ENCODE measurements around the gene ARPC2.

The ARPC2 gene

DNA sequence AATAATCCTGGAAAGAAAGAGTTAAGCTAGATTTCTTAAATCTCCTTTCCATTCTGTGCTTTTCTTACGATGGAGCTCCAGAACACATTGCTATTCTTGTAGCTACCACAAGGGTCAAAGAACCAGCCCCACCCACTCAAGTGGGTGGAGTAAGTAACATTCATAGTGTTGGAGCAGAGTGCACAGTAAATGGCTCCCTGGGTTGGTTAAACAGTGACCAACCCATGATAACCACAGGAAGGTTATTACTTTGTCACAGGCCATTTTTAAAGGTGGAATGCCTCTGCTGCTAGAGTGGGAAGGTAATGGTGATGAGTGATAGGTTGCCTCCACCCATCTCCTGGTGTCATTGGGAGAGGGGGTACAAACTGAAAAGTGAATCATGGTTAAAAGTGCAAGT lies 13.9 kb downstream of the ARPC2 start:
- TF ChIP-seq, protein P1, sequence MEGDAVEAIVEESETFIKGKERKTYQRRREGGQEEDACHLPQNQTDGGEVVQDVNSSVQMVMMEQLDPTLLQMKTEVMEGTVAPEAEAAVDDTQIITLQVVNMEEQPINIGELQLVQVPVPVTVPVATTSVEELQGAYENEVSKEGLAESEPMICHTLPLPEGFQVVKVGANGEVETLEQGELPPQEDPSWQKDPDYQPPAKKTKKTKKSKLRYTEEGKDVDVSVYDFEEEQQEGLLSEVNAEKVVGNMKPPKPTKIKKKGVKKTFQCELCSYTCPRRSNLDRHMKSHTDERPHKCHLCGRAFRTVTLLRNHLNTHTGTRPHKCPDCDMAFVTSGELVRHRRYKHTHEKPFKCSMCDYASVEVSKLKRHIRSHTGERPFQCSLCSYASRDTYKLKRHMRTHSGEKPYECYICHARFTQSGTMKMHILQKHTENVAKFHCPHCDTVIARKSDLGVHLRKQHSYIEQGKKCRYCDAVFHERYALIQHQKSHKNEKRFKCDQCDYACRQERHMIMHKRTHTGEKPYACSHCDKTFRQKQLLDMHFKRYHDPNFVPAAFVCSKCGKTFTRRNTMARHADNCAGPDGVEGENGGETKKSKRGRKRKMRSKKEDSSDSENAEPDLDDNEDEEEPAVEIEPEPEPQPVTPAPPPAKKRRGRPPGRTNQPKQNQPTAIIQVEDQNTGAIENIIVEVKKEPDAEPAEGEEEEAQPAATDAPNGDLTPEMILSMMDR (IDR thresholded peaks at IDR 0.05): no peak
- peaks cover 0 to 47% (median 23%) of the 10 kb centered on the region in 4 donors for H3K4me1 ChIP-seq
- H3K27ac ChIP-seq: peak overlapping the region in 1 of 2 donors; percentile 49
- H3K9me3 ChIP-seq: no peaks in the 10 kb centered on the region
- H3K36me3 ChIP-seq: peaks cover 66 to 87% (median 86%) of the 10 kb centered on the region in 3 donors
- H3K27me3 ChIP-seq: no peaks in the 10 kb centered on the region
- no peak overlapping the region for H3K4me3 ChIP-seq
- intact Hi-C loops (cut with DNase I; ENCODE audit: low total_unique reads): no loop called here
- DNase-seq: no peak

DNA sequence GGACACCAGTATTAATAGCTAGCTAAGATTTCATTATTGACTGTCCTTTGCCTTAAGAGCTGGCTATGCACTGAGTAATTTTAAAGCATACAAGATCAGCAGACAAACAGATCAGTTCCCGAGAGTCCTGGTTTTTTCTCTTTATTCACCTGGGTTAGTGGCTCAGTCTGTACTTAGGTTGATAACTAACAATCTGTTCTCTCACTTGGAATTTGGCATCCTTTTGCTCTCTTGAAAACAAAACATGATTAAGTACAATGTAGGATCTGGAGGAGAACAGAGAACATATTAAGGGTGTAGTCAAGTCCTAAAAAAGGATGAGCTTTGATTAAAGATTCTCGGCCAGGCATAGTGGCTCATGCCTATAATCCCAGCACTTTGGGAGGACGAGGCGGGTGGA lies 16.6 kb downstream of the ARPC2 start:
- no peaks in the 10 kb centered on the region for H3K27me3 ChIP-seq
- H3K27ac ChIP-seq: no peak overlapping the region
- H3K4me3 ChIP-seq: no peak overlapping the region
- H3K4me1 ChIP-seq: peaks cover 0 to 30% (median 21%) of the 10 kb centered on the region in 4 donors
- peaks cover 82 to 89% (median 87%) of the 10 kb centered on the region in 3 donors for H3K36me3 ChIP-seq
- TF ChIP-seq, protein P1 (IDR thresholded peaks at IDR 0.05): no peak
- intact Hi-C loops (cut with DNase I; ENCODE audit: low total_unique reads): no loop called here
- no peak for DNase-seq
- no peaks in the 10 kb centered on the region for H3K9me3 ChIP-seq

DNA sequence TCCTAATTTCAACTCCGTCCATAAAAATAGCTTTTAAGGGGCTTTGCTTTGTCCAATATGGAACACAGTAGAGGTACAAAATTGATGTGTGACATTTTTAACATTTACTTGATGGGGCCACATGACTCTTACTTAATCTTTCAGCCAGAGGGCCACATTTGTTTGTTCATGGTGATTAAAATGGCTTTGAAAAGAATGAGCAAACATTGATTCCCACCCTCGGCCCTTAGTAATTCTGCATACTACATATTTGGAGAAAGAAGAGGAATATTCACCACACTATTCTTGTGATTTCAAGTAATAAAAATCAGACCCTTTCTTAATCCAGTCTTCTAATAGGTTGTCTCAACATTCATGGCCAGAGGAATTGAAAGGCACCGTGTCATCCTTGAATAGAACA lies 17.5 kb downstream of the ARPC2 start:
- Histone ChIP-seq H3K27me3 (no peaks in the 10 kb centered on the region), H3K4me3 (no peak overlapping the region), H3K27ac (no peak overlapping the region), H3K4me1 (peaks cover 0 to 20% (median 15%) of the 10 kb centered on the region in 4 donors), H3K9me3 (no peaks in the 10 kb centered on the region), H3K36me3 (peaks cover 90 to 93% (median 91%) of the 10 kb centered on the region in 3 donors)
- DNase-seq: no peak
- TF ChIP-seq, protein P1 (IDR thresholded peaks at IDR 0.05): no peak
- intact Hi-C loops (cut with DNase I; ENCODE audit: low total_unique reads): no loop called here

DNA sequence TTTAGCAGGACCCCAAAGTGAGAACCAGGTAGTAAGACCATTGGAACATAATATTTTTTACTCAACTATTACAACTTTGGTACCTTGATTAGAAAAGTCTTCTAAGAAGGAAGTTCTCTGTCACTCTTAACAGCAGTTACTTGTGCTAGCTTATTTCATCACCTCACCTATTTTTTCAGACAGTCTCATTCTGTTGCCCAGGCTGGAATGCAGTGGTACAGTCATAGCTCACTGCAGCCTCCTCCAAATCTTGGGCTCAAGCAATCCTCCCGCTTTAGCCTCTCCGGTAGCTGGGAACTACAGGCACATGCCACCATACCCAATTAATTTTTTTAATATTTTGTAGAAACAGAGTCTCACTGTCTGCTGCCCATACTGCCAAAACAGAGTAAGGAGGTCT lies 18.0 kb downstream of the ARPC2 start:
- H3K4me1 ChIP-seq: peaks cover 0 to 15% (median 10%) of the 10 kb centered on the region in 4 donors
- TF ChIP-seq, protein P1 (IDR thresholded peaks at IDR 0.05): no peak
- H3K9me3 ChIP-seq: no peaks in the 10 kb centered on the region
- intact Hi-C loops (cut with DNase I; ENCODE audit: low total_unique reads): no loop called here
- no peak overlapping the region for H3K27ac ChIP-seq
- H3K27me3 ChIP-seq: no peaks in the 10 kb centered on the region
- peaks cover 93 to 98% (median 95%) of the 10 kb centered on the region in 3 donors for H3K36me3 ChIP-seq
- H3K4me3 ChIP-seq: no peak overlapping the region
- DNase-seq: no peak

DNA sequence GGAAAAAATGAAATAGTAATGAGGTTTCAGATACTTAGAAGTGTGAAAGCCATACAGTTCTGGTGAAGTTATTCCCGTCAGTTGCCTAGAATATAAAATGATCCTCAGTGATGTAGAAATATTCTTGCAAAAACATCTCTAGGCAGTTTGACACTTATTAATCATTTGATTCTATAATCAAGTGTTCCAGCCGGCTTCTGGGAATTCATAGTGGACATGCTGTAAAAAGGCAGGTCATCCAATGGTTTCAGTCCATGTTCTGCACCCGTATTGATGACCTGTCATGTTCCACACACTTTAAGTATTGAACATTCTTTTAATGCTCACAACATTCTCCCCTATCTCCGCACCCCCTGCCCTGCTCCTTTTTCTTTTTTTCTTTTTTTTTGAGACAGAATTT lies 19.8 kb downstream of the ARPC2 start:
- DNase-seq: no peak
- no peak overlapping the region for H3K4me3 ChIP-seq
- H3K9me3 ChIP-seq: no peaks in the 10 kb centered on the region
- H3K27me3 ChIP-seq: no peaks in the 10 kb centered on the region
- TF ChIP-seq, protein P1 (IDR thresholded peaks at IDR 0.05): no peak
- no peak overlapping the region for H3K27ac ChIP-seq
- H3K4me1 ChIP-seq: peaks cover 0 to 10% (median 4%) of the 10 kb centered on the region in 4 donors
- intact Hi-C loops (cut with DNase I; ENCODE audit: low total_unique reads): no loop called here
- peaks cover 89 to 92% (median 91%) of the 10 kb centered on the region in 3 donors for H3K36me3 ChIP-seq

DNA sequence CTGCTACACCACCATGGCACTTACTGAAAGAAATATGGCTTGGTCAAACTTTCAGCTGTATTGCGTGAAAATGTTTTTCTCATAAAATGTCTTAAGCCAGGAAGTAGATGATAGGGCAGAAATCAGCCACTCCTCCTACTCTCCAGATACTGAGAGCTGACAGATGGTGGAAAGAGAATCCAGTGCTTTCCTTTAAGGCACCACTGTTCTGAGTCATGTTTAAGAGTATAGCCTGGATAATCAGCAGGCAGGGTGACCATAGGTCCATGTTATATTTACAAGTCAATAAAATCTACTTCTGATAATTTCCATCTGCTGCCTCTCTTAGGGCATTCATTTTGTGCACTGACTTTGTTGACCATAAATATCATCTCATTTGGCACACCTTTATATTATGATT lies 21.9 kb downstream of the ARPC2 start:
- no peaks in the 10 kb centered on the region for H3K27me3 ChIP-seq
- peaks cover 0 to 16% (median 5%) of the 10 kb centered on the region in 4 donors for H3K4me1 ChIP-seq
- intact Hi-C loops (cut with DNase I; ENCODE audit: low total_unique reads): no loop called here
- no peak overlapping the region for H3K4me3 ChIP-seq
- H3K9me3 ChIP-seq: no peaks in the 10 kb centered on the region
- H3K27ac ChIP-seq: no peak overlapping the region
- TF ChIP-seq, protein P1 (IDR thresholded peaks at IDR 0.05): no peak
- H3K36me3 ChIP-seq: peaks cover 81 to 87% (median 87%) of the 10 kb centered on the region in 3 donors
- DNase-seq: no peak

Data from tibial artery (tissue), 4 donors.